Activated CD8-positive, alpha-beta T cell treated with anti-CD3 and anti-CD28 coated beads, Interleukin-2, amount 10 ng/mL, durations not matched to agents 7 days and 5 days (primary cell): ENCODE measurements around the gene FAM117B. TPM values are rescaled to one million over a fixed set of nuclear protein-coding genes. Genes with fewer than 3 reads are reported as not detected.

ENCODE experiments used
- ATAC-seq: fragments of 150-1000 bp; cut with Tn5 transposase; one replicate; pipeline ENCODE4 v1.10.0; 2021; ENCODE audit warnings: moderate library complexity
- CTCF ChIA-PET: fragments of 350-600 bp; sonication (Branson Sonifier 250); formaldehyde crosslinking; loops from one replicate; lab custom pipeline; 2021; ENCODE audit warnings: antibody characterized with exemption; lab: Charles Lee
- POLR2A ChIA-PET: fragments of 350-600 bp; sonication (Branson Sonifier 250); formaldehyde crosslinking; loops from one replicate; lab custom pipeline; 2021; ENCODE audit warnings: antibody characterized with exemption; lab: Charles Lee
- DNase-seq: peaks from one replicate; pipeline ENCODE4 v3.0.0-alpha.2; 2020
- H3K27ac Mint-ChIP-seq: one replicate; pipeline ENCODE4 v1.8.0; 2021; ENCODE audit warnings: mild to moderate bottlenecking, mixed read lengths
- H3K27me3 Mint-ChIP-seq: one replicate; pipeline ENCODE4 v1.8.0; 2021; ENCODE audit warnings: low read depth, mixed read lengths
- H3K36me3 Mint-ChIP-seq: one replicate; pipeline ENCODE4 v1.8.0; 2021; ENCODE audit warnings: low read depth, mixed read lengths
- H3K4me1 Mint-ChIP-seq: one replicate; pipeline ENCODE4 v1.8.0; 2021; ENCODE audit warnings: low read depth, mixed read lengths
- H3K4me3 Mint-ChIP-seq: one replicate; pipeline ENCODE4 v1.8.0; 2021; ENCODE audit warnings: mild to moderate bottlenecking, mixed read lengths
- H3K9me3 Mint-ChIP-seq: one replicate; pipeline ENCODE4 v1.8.0; 2022; ENCODE audit warnings: mixed read lengths; ENCODE audit not compliant: insufficient read depth
- total RNA-seq, 2 experiments: library from RNA; stranded (reverse); gene quantifications; one replicate each; pipeline ENCODE4 v1.2.3, GENCODE V29; 2021

Gene FAM117B
- total RNA-seq, 2 experiments from 2014 or later, result 17.1 to 18.8 TPM

DNA sequence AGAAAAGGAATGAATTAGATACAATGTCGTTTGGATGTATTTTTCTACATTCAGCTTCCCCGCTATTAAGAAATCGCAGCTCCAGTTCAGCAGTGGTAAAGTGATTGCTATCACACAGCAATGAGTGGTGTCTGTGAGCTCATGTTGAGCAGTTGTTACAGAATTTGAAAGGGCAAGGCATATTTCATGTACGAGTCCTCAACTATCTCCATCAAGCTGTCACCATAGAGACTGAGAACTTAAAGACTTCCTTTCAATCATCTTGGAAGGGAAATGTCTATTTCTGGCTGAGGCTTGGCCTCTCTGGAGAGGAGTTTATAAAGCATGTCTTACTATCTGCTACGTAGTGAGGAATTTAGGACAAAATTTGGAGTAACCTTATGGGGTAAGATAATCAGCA lies 24.4 kb upstream of the FAM117B start:
- ChIA-PET CTCF (interaction anchor here (1.1 to 1.2 kb wide), 2 partner anchors 22 to 260 kb away, joined by 3 to 5 read pairs; no protein-coding TSS in a partner anchor), POLR2A (no interaction called here)
- Mint-ChIP-seq H3K4me1 (no peaks in the 10 kb centered on the region), H3K27me3 (no peaks in the 10 kb centered on the region), H3K27ac (no peak overlapping the region), H3K36me3 (no peaks in the 10 kb centered on the region), H3K4me3 (no peak overlapping the region), H3K9me3 (no peaks in the 10 kb centered on the region)
- ATAC-seq (no peak), DNase-seq (no peak)

DNA sequence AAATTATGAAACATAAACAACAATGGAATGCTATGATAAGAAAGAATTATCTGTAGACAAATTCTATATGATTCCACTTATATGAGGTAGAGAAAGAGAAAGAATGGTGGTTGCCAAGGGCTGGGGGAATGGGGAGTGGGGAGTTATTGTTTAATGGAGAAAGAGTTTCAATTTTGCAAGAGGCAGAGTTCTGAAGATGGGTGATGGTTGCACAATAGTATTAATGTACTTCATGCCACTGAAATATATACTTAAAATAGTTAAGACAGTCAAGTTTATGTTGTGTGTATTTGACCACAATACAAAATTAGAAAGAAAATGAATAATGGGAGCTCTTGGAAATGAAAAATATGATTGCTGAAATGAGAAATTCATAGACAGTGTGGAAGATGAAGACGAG lies 22.6 kb upstream of the FAM117B start:
- ATAC-seq, result no peak
- no peaks in the 10 kb centered on the region for H3K36me3 Mint-ChIP-seq
- ChIA-PET CTCF (interaction anchor here (1.5 kb wide), 1 partner anchor 23 kb away, joined by 4 read pairs; no protein-coding TSS in a partner anchor), POLR2A (interaction anchor here (0.5 kb wide), 1 partner anchor 11 kb away, joined by 4 read pairs; no protein-coding TSS in a partner anchor)
- no peak for DNase-seq
- no peaks in the 10 kb centered on the region for H3K9me3 Mint-ChIP-seq
- H3K4me3 Mint-ChIP-seq, result no peak overlapping the region
- H3K27me3 Mint-ChIP-seq, result no peaks in the 10 kb centered on the region
- H3K27ac Mint-ChIP-seq, result no peak overlapping the region
- no peaks in the 10 kb centered on the region for H3K4me1 Mint-ChIP-seq

DNA sequence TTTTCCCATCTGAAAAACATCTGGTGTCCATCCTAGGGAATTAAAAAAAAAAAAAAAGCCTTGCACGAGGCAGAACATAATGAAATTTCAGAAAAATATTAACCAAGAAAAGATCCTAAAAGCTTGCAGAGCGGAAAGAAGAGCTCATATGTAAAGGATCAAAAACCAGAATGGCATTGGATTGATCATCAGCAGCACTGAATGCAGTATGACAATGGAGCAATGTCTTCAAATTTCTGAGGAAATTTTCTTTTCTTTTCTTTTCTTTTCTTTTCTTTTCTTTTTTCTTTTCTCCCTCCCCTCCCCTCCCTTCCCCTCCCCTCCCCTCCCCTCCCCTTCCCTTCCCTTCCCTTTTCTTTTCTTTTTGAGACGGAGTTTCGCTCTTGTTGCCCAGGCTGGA lies 21.3 kb upstream of the FAM117B start:
- POLR2A ChIA-PET, result no interaction called here
- CTCF ChIA-PET, result interaction anchor here (1.5 kb wide), 1 partner anchor 25 kb away, joined by 4 read pairs; no protein-coding TSS in a partner anchor
- no peaks in the 10 kb centered on the region for H3K27me3 Mint-ChIP-seq
- H3K4me1 Mint-ChIP-seq, result no peaks in the 10 kb centered on the region
- no peaks in the 10 kb centered on the region for H3K36me3 Mint-ChIP-seq
- H3K9me3 Mint-ChIP-seq, result no peaks in the 10 kb centered on the region
- no peak overlapping the region for H3K4me3 Mint-ChIP-seq
- no peak for ATAC-seq
- no peak overlapping the region for H3K27ac Mint-ChIP-seq
- DNase-seq, result no peak

DNA sequence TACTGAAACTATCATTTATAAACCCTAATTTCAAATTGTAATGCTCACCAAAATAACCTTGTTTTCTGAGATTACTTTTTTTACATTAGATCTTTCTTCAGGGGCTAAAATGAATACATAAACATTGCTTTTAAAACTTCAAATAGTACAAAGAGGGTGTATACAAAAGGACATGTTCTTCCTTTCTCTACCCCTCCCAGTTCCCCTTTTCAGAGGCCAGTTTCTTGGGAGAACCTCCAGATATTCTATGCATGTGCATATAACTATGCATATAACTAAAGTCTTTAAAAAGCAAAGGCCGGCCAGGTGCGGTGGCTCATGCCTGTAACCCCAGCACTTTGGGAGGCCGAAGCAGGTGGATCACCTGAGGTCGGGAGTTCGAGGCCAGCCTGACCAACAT lies 10.6 kb upstream of the FAM117B start:
- Mint-ChIP-seq H3K9me3 (no peaks in the 10 kb centered on the region), H3K4me3 (no peak overlapping the region), H3K36me3 (no peaks in the 10 kb centered on the region), H3K27ac (no peak overlapping the region), H3K4me1 (no peaks in the 10 kb centered on the region), H3K27me3 (no peaks in the 10 kb centered on the region)
- ATAC-seq (no peak), DNase-seq (no peak)
- ChIA-PET CTCF (interaction anchor here (1.6 kb wide), 1 partner anchor 35 kb away, joined by 4 read pairs; no protein-coding TSS in a partner anchor), POLR2A (no interaction called here)

DNA sequence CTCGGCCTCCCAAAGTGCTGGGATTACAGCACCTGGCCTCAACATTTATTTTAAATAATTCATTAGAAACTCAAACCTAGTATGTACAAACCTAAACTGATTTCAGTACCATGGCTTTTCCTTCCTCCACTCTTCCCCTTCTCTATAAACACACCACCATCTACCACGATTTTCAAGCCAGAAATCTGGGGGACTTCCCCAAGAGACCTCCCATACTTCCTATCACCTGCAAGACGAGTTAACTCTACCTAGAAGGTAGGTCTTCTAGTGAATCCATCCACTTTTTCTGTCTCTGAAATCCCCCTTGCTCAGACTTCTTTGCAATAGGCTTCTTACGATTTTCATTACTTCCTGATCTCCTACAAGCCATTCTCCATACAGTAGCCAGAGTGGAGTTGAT lies 7.7 kb upstream of the FAM117B start:
- Mint-ChIP-seq H3K36me3 (no peaks in the 10 kb centered on the region), H3K27me3 (no peaks in the 10 kb centered on the region), H3K4me3 (no peak overlapping the region), H3K9me3 (no peaks in the 10 kb centered on the region), H3K4me1 (peaks cover 4% of the 10 kb centered on the region), H3K27ac (no peak overlapping the region)
- ChIA-PET CTCF (interaction anchor here (2.5 kb wide), 1 partner anchor 38 kb away, joined by 15 read pairs; no protein-coding TSS in a partner anchor), POLR2A (no interaction called here)
- no peak for DNase-seq
- ATAC-seq, result no peak

DNA sequence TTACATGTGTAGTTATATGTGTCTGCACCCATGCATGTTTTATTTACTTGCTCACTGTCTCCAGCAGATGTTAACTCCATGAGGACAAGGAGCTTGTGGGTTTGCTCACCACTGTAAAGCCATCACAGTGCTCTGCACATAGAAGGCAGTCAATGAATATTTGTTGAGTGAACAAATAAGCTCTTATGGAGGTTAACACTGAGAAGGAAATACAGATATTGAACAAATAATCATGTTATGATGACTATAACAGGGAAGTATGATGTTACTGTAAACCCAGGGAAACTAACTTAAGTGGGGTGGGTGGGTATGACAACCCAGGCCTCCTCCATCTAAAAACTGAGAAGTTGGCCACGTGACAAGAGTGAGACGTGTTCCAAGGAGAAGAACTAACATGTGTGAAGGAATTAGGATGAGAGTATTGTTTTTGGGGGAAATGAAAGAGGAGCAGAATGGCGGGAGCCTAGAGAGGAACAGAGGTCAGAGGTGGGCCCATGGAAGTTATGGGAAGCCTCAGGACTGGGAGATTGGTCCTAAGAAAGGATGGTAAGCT lies 6.0 kb upstream of the FAM117B start:
- DNase-seq, result no peak

DNA sequence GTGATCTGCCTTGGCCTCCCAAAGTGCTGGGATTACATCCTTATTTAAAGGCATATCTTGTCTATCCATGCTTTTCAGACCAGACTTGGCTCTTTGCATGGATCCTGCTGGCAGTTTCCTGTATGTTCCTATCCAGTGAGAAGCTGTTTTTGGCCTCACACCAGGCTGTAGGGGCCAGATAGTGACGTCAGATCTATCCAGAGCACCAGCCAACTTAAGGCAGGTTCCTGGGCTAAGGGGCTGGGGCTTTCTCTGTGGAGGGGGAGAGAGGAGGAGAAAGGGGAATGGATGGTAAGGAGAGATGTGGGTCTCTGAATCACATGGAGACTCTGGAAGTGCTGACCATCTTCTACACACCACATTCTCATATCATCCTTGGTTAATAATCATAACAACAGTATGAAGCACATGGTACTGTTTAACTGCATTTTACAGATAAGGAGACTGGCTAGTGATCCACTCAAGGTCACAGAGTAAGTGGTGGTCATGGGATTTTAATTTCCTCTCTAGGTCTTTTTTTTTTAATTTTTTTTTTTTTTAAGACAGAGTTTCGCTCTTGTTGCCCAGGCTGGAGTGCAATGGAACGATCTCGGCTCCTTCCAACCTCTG lies 2.0 kb upstream of the FAM117B start:
- H3K27ac Mint-ChIP-seq, result no peak overlapping the region
- DNase-seq, result no peak
- ChIA-PET POLR2A (no interaction called here), CTCF (interaction anchor here (0.6 to 2.2 kb wide), 8 partner anchors 17 to 286 kb away, joined by 3 to 10 read pairs (median 4); partner anchors contain the start of gene ICA1L)
- no peaks in the 10 kb centered on the region for H3K9me3 Mint-ChIP-seq
- ATAC-seq, result no peak
- peaks cover 7% of the 10 kb centered on the region for H3K36me3 Mint-ChIP-seq
- H3K27me3 Mint-ChIP-seq, result no peaks in the 10 kb centered on the region
- peaks cover 35% of the 10 kb centered on the region for H3K4me1 Mint-ChIP-seq
- no peak overlapping the region for H3K4me3 Mint-ChIP-seq

More for the DNA sequence above, 6.0 kb upstream of the FAM117B start:
- no peak overlapping the region for H3K4me3 Mint-ChIP-seq
- ATAC-seq, result no peak
- POLR2A ChIA-PET, result interaction anchor here (1.0 kb wide), 1 partner anchor 10 kb away, joined by 3 read pairs; no protein-coding TSS in a partner anchor
- no peak overlapping the region for H3K27ac Mint-ChIP-seq
- CTCF ChIA-PET, result interaction anchor here (2.5 kb wide), 1 partner anchor 40 kb away, joined by 15 read pairs; no protein-coding TSS in a partner anchor
- H3K27me3 Mint-ChIP-seq, result no peaks in the 10 kb centered on the region
- H3K9me3 Mint-ChIP-seq, result no peaks in the 10 kb centered on the region
- peaks cover 14% of the 10 kb centered on the region for H3K4me1 Mint-ChIP-seq
- no peaks in the 10 kb centered on the region for H3K36me3 Mint-ChIP-seq

DNA sequence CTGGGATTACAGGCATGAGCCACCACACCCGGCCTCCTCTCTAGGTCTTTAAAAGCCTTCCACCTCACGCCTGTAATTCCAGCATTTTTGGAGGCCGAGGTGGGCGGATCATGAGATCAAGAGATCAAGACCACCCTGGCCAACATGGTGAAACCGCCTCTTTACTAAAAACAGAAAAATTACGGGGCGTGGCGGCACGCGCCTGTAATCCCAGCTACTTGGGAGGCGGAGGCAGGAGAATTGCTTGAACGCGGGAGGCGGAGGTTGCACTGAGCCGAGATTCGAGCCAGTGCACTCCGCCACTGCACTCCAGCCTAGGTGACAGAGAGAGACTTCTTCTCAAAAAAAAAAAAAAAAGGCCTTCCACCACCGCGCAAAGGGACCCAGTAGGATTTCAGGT lies 1.3 kb upstream of the FAM117B start:
- Mint-ChIP-seq H3K4me3 (no peak overlapping the region), H3K36me3 (peaks cover 11% of the 10 kb centered on the region), H3K4me1 (peaks cover 41% of the 10 kb centered on the region), H3K27me3 (no peaks in the 10 kb centered on the region), H3K27ac (no peak overlapping the region), H3K9me3 (no peaks in the 10 kb centered on the region)
- ChIA-PET POLR2A (interaction anchor here (1.2 kb wide), 1 partner anchor 72 kb away, joined by 3 read pairs; no protein-coding TSS in a partner anchor), CTCF (interaction anchor here (2.2 to 3.1 kb wide), 2 partner anchors 45 to 237 kb away, joined by 10 to 17 read pairs; partner anchors contain the start of gene ICA1L)
- no peak for ATAC-seq
- DNase-seq, result no peak

DNA sequence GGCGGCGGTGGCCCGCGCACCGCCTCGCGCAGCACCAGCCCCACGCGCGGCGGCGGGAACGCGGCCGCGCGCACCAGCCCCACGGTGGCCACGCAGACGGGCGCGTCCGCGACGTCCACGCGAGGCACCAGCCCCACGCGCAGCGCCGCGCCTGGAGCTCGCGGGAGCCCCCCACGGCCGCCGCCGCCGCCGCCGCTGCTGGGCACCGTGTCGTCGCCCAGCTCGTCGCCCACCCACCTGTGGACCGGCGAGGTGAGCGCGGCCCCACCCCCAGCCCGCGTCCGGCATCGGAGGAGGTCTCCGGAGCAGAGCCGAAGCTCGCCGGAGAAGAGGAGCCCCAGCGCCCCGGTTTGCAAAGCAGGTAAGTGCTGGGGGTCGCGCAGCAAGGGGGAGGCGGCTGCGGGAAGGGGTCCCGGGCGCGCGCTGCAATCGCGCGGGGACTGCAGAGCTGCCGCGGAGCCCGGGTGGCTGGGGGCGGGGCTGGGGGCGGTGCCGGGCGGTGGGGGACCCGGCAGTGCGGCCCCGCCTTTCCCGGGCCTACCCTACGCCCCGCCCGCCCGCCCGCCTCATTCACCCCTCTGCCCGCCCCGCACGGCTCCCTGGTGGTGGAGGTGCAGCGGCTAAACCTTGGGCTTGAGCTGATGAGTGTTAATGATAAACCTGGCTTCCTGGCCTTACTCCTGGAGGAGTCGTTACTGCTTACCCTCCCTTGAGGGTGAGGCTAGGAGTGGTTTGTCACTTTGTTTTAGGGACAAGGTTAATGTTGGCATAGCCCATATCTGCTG lies 851 bp downstream of the FAM117B start:
- POLR2A ChIA-PET, result interaction anchor here (1.0 to 3.1 kb wide), 12 partner anchors 8 to 1168 kb away, joined by 3 to 20 read pairs (median 6); no protein-coding TSS in a partner anchor
- DNase-seq (peak; percentile 87), ATAC-seq (peak; percentile 62)
- CTCF ChIA-PET, result interaction anchor here (0.9 to 3.1 kb wide), 5 partner anchors 12 to 65 kb away, joined by 3 to 17 read pairs (median 5); no protein-coding TSS in a partner anchor
- Mint-ChIP-seq H3K4me1 (peaks cover 56% of the 10 kb centered on the region), H3K27ac (peak overlapping the region; percentile 87), H3K27me3 (no peaks in the 10 kb centered on the region), H3K36me3 (peaks cover 11% of the 10 kb centered on the region), H3K9me3 (no peaks in the 10 kb centered on the region), H3K4me3 (peak overlapping the region; percentile 95)

DNA sequence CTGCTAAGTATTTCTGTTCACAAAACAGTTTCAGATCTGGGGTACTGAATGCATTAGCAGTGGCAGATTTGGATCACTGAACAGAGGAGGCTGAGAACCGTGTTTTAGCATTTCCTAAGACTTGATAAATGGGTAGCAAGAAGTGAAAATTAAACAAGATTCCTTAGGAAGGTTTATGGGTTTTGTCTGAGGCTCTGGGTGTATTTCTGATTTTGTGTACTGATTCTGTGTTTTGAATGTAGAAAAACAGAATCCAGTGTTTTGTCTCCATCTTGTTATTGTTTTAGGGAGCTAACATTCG lies 1.4 kb downstream of the FAM117B start:
- ATAC-seq (no peak), DNase-seq (no peak)
- Mint-ChIP-seq H3K9me3 (no peaks in the 10 kb centered on the region), H3K36me3 (peaks cover 14% of the 10 kb centered on the region), H3K27me3 (no peaks in the 10 kb centered on the region), H3K4me1 (peaks cover 60% of the 10 kb centered on the region), H3K4me3 (peak overlapping the region; percentile 81), H3K27ac (peak overlapping the region; percentile 87)
- CTCF ChIA-PET, result interaction anchor here (0.9 to 3.1 kb wide), 5 partner anchors 11 to 64 kb away, joined by 3 to 17 read pairs (median 5); no protein-coding TSS in a partner anchor
- POLR2A ChIA-PET, result interaction anchor here (0.8 to 3.1 kb wide), 10 partner anchors 8 to 1167 kb away, joined by 3 to 20 read pairs (median 6); no protein-coding TSS in a partner anchor

DNA sequence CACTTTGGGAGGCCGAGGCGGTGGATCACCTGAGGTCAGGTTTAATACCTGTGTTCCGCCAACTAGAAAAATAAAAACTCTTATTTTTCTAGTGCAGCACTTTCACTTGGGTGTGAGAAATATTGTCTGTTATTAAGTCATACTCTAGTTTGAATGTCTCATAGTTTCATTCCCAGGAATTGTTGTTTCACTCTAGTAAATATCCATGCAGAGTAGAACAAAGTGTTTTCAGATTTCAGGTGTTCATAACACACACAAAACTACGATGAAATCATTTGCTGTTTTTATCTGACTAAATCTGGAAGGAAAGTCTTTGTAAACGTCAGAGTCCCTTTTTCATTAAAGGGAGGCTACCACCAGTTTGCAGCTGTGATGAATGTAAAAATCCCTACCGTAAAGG lies 4.0 kb downstream of the FAM117B start:
- DNase-seq (no peak), ATAC-seq (no peak)
- no peaks in the 10 kb centered on the region for H3K27me3 Mint-ChIP-seq
- peaks cover 15% of the 10 kb centered on the region for H3K36me3 Mint-ChIP-seq
- no peaks in the 10 kb centered on the region for H3K9me3 Mint-ChIP-seq
- peak overlapping the region; percentile 59 for H3K4me3 Mint-ChIP-seq
- CTCF ChIA-PET, result interaction anchor here (1.0 to 1.7 kb wide), 2 partner anchors 9 to 27 kb away, joined by 3 to 5 read pairs; no protein-coding TSS in a partner anchor
- H3K27ac Mint-ChIP-seq, result peak overlapping the region; percentile 77
- H3K4me1 Mint-ChIP-seq, result peaks cover 51% of the 10 kb centered on the region
- POLR2A ChIA-PET, result interaction anchor here (1.3 to 1.6 kb wide), 2 partner anchors 10 to 31 kb away, joined by 3 read pairs; no protein-coding TSS in a partner anchor
